Measurements from ENCODE around the gene MAGOH. TPM values are rescaled to one million over a fixed set of nuclear protein-coding genes. Genes with fewer than 3 reads are reported as not detected.

The MAGOH gene
- total and polyA plus RNA-seq, 2 donors (not counting 1 experiment from before 2014, with no cell fraction given): 10.8 to 45.6 TPM

DNA sequence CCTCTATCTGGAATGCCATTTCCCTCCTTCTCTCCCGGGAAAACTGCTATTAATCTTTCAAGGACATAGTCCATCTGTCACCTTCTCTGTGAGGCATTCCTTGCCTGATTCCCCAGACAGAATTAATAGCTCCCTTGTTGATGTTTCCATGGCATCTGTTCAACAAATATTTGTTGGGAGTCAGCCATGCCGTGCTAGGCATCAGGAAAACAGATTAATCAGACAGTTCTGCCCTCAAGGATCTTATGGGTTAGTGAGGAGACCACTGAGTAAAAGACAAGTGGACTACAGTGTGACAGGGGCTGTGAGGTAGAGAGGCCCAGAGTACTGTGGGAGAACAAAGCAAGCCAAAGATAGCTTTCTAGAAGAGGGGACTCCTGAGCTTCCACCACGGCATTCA, 11.4 kb upstream of the MAGOH start:
- Histone ChIP-seq H3K4me1 (ENCODE audit: control insufficient read depth in 2 of 2, insufficient read depth in 2 of 2, low read length in 2 of 2) (peaks cover 18 to 21% of the 10 kb centered on the region in 2 donors), H3K27ac (ENCODE audit: low read length in 2 of 2) (no peak overlapping the region), H3K4me2 (replicated peaks; ENCODE audit: low read depth, low read length, poor library complexity, severe bottlenecking) (no peak overlapping the region), H3K4me3 (ENCODE audit: control extremely low read depth in 1 of 5, extremely low read depth in 1 of 5, insufficient read depth in 1 of 5, low read depth in 2 of 5, low read length in 4 of 5) (no peak overlapping the region), H3K9me3 (ENCODE audit: control extremely low read depth in 1 of 3, control insufficient read depth in 2 of 3, insufficient read depth in 1 of 3, low read length in 2 of 3) (no peaks in the 10 kb centered on the region), H3K27me3 (replicated peaks in 1 of 4; ENCODE audit: control extremely low read depth in 1 of 4, control insufficient read depth in 3 of 4, insufficient read depth in 4 of 4, low read length in 3 of 4) (no peaks in the 10 kb centered on the region), H3K9ac (ENCODE audit: low read length) (no peak overlapping the region), H3K79me2 (ENCODE audit: control insufficient read depth, insufficient read depth, low read length) (no peaks in the 10 kb centered on the region), H2AFZ (ENCODE audit: insufficient read depth, low read depth, low read length, poor library complexity, severe bottlenecking) (no peak overlapping the region), H3K36me3 (replicated peaks in 1 of 2; ENCODE audit: control extremely low read depth in 1 of 2, control insufficient read depth in 1 of 2, extremely low read depth in 1 of 2, insufficient read depth in 2 of 2, low read length in 1 of 2) (peaks cover 3% of the 10 kb centered on the region in 2 experiments), H4K20me1 (ENCODE audit: control insufficient read depth, insufficient read depth, low read length, poor library complexity, severe bottlenecking) (no peaks in the 10 kb centered on the region)
- TF ChIP-seq, protein P1, sequence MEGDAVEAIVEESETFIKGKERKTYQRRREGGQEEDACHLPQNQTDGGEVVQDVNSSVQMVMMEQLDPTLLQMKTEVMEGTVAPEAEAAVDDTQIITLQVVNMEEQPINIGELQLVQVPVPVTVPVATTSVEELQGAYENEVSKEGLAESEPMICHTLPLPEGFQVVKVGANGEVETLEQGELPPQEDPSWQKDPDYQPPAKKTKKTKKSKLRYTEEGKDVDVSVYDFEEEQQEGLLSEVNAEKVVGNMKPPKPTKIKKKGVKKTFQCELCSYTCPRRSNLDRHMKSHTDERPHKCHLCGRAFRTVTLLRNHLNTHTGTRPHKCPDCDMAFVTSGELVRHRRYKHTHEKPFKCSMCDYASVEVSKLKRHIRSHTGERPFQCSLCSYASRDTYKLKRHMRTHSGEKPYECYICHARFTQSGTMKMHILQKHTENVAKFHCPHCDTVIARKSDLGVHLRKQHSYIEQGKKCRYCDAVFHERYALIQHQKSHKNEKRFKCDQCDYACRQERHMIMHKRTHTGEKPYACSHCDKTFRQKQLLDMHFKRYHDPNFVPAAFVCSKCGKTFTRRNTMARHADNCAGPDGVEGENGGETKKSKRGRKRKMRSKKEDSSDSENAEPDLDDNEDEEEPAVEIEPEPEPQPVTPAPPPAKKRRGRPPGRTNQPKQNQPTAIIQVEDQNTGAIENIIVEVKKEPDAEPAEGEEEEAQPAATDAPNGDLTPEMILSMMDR (IDR thresholded peaks at IDR 0.05): no peak
- no peak for TF ChIP-seq EZH2 (IDR thresholded peaks at IDR 0.05; ENCODE audit: borderline replicate concordance, insufficient read depth, low read depth, low read length, poor library complexity, severe bottlenecking)
- H3K4me3 Mint-ChIP-seq: no peak overlapping the region
- CTCF ChIA-PET: no interaction called here
- WGBS (ENCODE audit: insufficient coverage): 96% methylated on average over 2 of the region's 3 CpGs
- peaks cover 28% of the 10 kb centered on the region for H3K4me1 Mint-ChIP-seq
- intact Hi-C loops (cut with micrococcal nuclease): no loop called here
- no peak for ATAC-seq (ENCODE audit: low read depth)
- no peak overlapping the region for H3K27ac Mint-ChIP-seq
- POLR2A ChIA-PET: no interaction called here
- no peak for DNase-seq
- H3K9me3 Mint-ChIP-seq (ENCODE audit: insufficient read depth): no peaks in the 10 kb centered on the region
- H3K27me3 Mint-ChIP-seq: no peaks in the 10 kb centered on the region

DNA sequence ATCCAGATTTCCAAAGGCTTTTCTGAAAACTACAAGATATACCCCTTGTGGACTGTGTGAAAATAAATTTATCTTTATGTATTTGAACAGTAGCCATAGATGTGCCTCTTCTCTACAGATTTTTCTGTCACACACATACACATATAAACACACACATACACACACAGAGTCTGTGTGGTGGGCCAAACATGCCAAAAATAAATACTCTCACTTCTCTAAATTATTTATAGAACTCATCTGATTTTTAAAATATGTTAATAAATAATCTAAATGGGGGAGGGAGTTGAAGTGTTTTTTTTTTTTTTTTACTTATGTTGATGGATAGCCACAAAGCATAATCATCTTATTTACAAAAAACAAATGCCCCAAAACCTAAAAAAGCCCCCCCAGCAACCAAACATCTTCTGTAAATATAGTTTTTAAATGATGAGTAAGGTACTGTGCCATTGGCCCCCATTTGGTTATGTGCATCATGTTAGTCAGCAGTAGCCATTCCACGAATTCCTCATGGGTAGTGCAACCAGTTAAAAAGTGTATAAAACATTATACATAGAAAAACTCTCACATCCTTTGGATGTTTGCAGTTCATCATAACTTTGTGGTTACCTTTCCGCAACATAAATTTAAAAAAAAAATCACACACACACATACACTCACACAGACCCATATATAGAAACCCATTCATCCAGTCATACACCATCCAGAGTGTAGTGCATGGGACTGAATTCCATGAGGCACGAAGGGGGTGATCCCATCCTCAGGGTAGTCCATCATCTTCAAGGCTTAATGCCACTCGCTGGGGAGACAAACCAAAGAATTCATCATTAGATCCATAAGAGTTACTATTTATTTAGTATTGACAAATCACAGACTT, 8.2 kb upstream of the MAGOH start:
- Mint-ChIP-seq H3K4me3 (no peak overlapping the region), H3K9me3 (ENCODE audit: insufficient read depth) (no peaks in the 10 kb centered on the region), H3K4me1 (peaks cover 32% of the 10 kb centered on the region), H3K27ac (no peak overlapping the region), H3K27me3 (no peaks in the 10 kb centered on the region)
- peak overlapping the region; percentile 7 for H2AFZ ChIP-seq (ENCODE audit: insufficient read depth, low read depth, low read length, poor library complexity, severe bottlenecking)
- no CpG with 5 or more reads among the region's 4 CpGs for WGBS (ENCODE audit: insufficient coverage)
- no peaks in the 10 kb centered on the region for H3K27me3 ChIP-seq (replicated peaks in 1 of 4; ENCODE audit: control extremely low read depth in 1 of 4, control insufficient read depth in 3 of 4, insufficient read depth in 4 of 4, low read length in 3 of 4)
- H3K4me1 ChIP-seq (ENCODE audit: control insufficient read depth in 2 of 2, insufficient read depth in 2 of 2, low read length in 2 of 2): peaks cover 18 to 21% of the 10 kb centered on the region in 2 donors
- H3K79me2 ChIP-seq (ENCODE audit: control insufficient read depth, insufficient read depth, low read length): no peaks in the 10 kb centered on the region
- H3K4me2 ChIP-seq (replicated peaks; ENCODE audit: low read depth, low read length, poor library complexity, severe bottlenecking): peak overlapping the region; percentile 39
- H4K20me1 ChIP-seq (ENCODE audit: control insufficient read depth, insufficient read depth, low read length, poor library complexity, severe bottlenecking): no peaks in the 10 kb centered on the region
- ATAC-seq (ENCODE audit: low read depth) (peak; percentile 45), DNase-seq (no peak)
- no peaks in the 10 kb centered on the region for H3K9me3 ChIP-seq (ENCODE audit: control extremely low read depth in 1 of 3, control insufficient read depth in 2 of 3, insufficient read depth in 1 of 3, low read length in 2 of 3)
- H3K36me3 ChIP-seq (replicated peaks in 1 of 2; ENCODE audit: control extremely low read depth in 1 of 2, control insufficient read depth in 1 of 2, extremely low read depth in 1 of 2, insufficient read depth in 2 of 2, low read length in 1 of 2): peaks cover 0 to 3% of the 10 kb centered on the region in 2 experiments
- ChIA-PET POLR2A (no interaction called here), CTCF (interaction anchor here (0.7 to 0.8 kb wide), 2 partner anchors 13 to 522 kb away, joined by 3 to 6 read pairs; no protein-coding TSS in a partner anchor)
- H3K27ac ChIP-seq (ENCODE audit: low read length in 2 of 2): peak overlapping the region; percentile 22 to 43
- intact Hi-C loops (cut with micrococcal nuclease): no loop called here
- H3K9ac ChIP-seq (ENCODE audit: low read length): peak overlapping the region; percentile 10
- TF ChIP-seq EZH2 (IDR thresholded peaks at IDR 0.05; ENCODE audit: borderline replicate concordance, insufficient read depth, low read depth, low read length, poor library complexity, severe bottlenecking): no peak
- TF ChIP-seq, protein P1 (IDR thresholded peaks at IDR 0.05): no peak
- H3K4me3 ChIP-seq (ENCODE audit: control extremely low read depth in 1 of 5, extremely low read depth in 1 of 5, insufficient read depth in 1 of 5, low read depth in 2 of 5, low read length in 4 of 5): no peak overlapping the region
